ENCODE measurements around the gene HSD17B8. TPM values are rescaled to one million over a fixed set of nuclear protein-coding genes. Genes with fewer than 3 reads are reported as not detected.
"Not testable (repeated sequence)": the region's sequence is repeated elsewhere in the genome, so short reads cannot be mapped to it uniquely, and the experiment has no call there.

Gene HSD17B8
- polyA plus RNA-seq, 10 donors, result 8.2 to 14.4 (median 11.0) TPM

GRCh38 chr6:33226503-33227120 is 22.2 kb downstream of the HSD17B8 start:
- not testable (repeated sequence) for DNase-seq

GRCh38 chr6:33235221-33235634 is 30.8 kb downstream of the HSD17B8 start:
- no peak for DNase-seq

GRCh38 chr6:33236328-33236727 is 31.9 kb downstream of the HSD17B8 start:
- DNase-seq, result no peak

GRCh38 chr6:33236852-33237251 is 32.4 kb downstream of the HSD17B8 start:
- DNase-seq, result no peak

- DNase-seq, result no peak
Observed at GRCh38 chr6:33237741-33238140, 33.3 kb downstream of the HSD17B8 start.

GRCh38 chr6:33241968-33242367 is 37.5 kb downstream of the HSD17B8 start:
- DNase-seq, result no peak

GRCh38 chr6:33243476-33243875 is 39.0 kb downstream of the HSD17B8 start:
- no peak for DNase-seq

GRCh38 chr6:33247977-33248642 is 43.7 kb downstream of the HSD17B8 start:
- peak; percentile 85 to 96 (median 92) for DNase-seq

GRCh38 chr6:33248643-33248931 is 44.1 kb downstream of the HSD17B8 start:
- DNase-seq, result peak in 1 of 3 donors; percentile 35

- peak; percentile 97 to 99 (median 98) for DNase-seq
Observed at GRCh38 chr6:33248932-33249731, 44.7 kb downstream of the HSD17B8 start.

GRCh38 chr6:33249732-33250630 is 45.5 kb downstream of the HSD17B8 start:
- peak in 1 of 3 donors; percentile 54 for DNase-seq

- no peak for DNase-seq
Observed at GRCh38 chr6:33250731-33251130, 46.3 kb downstream of the HSD17B8 start.

- DNase-seq, result no peak
Observed at GRCh38 chr6:33251395-33252012, 47.0 kb downstream of the HSD17B8 start.

- peak in 1 of 3 donors; percentile 46 for DNase-seq
Observed at GRCh38 chr6:33252759-33253158, 48.3 kb downstream of the HSD17B8 start.

GRCh38 chr6:33254591-33254990 is 50.1 kb downstream of the HSD17B8 start:
- DNase-seq, result no peak

Other genes with a start within 250 kb of the HSD17B8 start
- 100 to 1,000 TPM; 138 to 187 (median 160) TPM for gene BRD2, start 236.1 kb upstream of the HSD17B8 start, polyA plus RNA-seq (ENCODE audit: insufficient read length in 10 of 10)
- 1 to 10 TPM; 1.3 to 7.6 (median 3.3) TPM for gene HLA-DOA, start 195.1 kb upstream of the HSD17B8 start, polyA plus RNA-seq (ENCODE audit: insufficient read length in 10 of 10)
- 10 to 100 TPM in 9 of 10 donors, 1 to 10 TPM in 1; 8.1 to 21.8 (median 13.4) TPM for gene HLA-DPA1, start 131.0 kb upstream of the HSD17B8 start, polyA plus RNA-seq (ENCODE audit: insufficient read length in 10 of 10)
- gene HLA-DPB1, start 128.7 kb upstream of the HSD17B8 start, polyA plus RNA-seq (ENCODE audit: insufficient read length in 10 of 10), result 10 to 100 TPM in 4 of 10 donors, 1 to 10 TPM in 6; 4.8 to 15.4 (median 7.8) TPM
- gene COL11A2, start 12.2 kb upstream of the HSD17B8 start, polyA plus RNA-seq (ENCODE audit: insufficient read length in 10 of 10), result 100 to 1,000 TPM in 2 of 10 donors, 10 to 100 TPM in 8; 20.5 to 134 (median 61.0) TPM
- 10 to 100 TPM; 31.9 to 49.0 (median 37.8) TPM for gene RXRB, start 4.0 kb upstream of the HSD17B8 start, polyA plus RNA-seq (ENCODE audit: insufficient read length in 10 of 10)
- 100 to 1,000 TPM in 3 of 10 donors, 10 to 100 TPM in 7; 68.5 to 115 (median 82.5) TPM for gene SLC39A7, start 3.8 kb upstream of the HSD17B8 start, polyA plus RNA-seq (ENCODE audit: insufficient read length in 10 of 10)
- gene RING1, start 3.8 kb downstream of the HSD17B8 start, polyA plus RNA-seq (ENCODE audit: insufficient read length in 10 of 10), result 10 to 100 TPM; 25.1 to 43.3 (median 29.9) TPM
- 10 to 100 TPM; 27.6 to 54.6 (median 37.1) TPM for gene VPS52, start 67.2 kb downstream of the HSD17B8 start, polyA plus RNA-seq (ENCODE audit: insufficient read length in 10 of 10)
- 1,000 to 10,000 TPM; 3,925 to 5,378 (median 4,934) TPM for gene RPS18, start 67.4 kb downstream of the HSD17B8 start, polyA plus RNA-seq (ENCODE audit: insufficient read length in 10 of 10)
- gene B3GALT4, start 72.5 kb downstream of the HSD17B8 start, polyA plus RNA-seq (ENCODE audit: insufficient read length in 10 of 10), result 1 to 10 TPM; 1.4 to 3.0 (median 2.3) TPM
- gene WDR46, start 84.6 kb downstream of the HSD17B8 start, polyA plus RNA-seq (ENCODE audit: insufficient read length in 10 of 10), result 10 to 100 TPM; 49.6 to 70.8 (median 60.0) TPM
- 10 to 100 TPM; 35.1 to 56.0 (median 41.7) TPM for gene PFDN6, start 84.9 kb downstream of the HSD17B8 start, polyA plus RNA-seq (ENCODE audit: insufficient read length in 10 of 10)
- gene RGL2, start 94.3 kb downstream of the HSD17B8 start, polyA plus RNA-seq (ENCODE audit: insufficient read length in 10 of 10), result 10 to 100 TPM; 41.7 to 62.5 (median 53.7) TPM
- 10 to 100 TPM; 17.2 to 27.9 (median 21.1) TPM for gene TAPBP, start 109.4 kb downstream of the HSD17B8 start, polyA plus RNA-seq (ENCODE audit: insufficient read length in 10 of 10)
- gene ZBTB22, start 113.1 kb downstream of the HSD17B8 start, polyA plus RNA-seq (ENCODE audit: insufficient read length in 10 of 10), result 10 to 100 TPM; 11.1 to 16.1 (median 14.2) TPM
- 10 to 100 TPM; 24.6 to 40.9 (median 30.1) TPM for gene DAXX, start 118.3 kb downstream of the HSD17B8 start, polyA plus RNA-seq (ENCODE audit: insufficient read length in 10 of 10)
- 10 to 100 TPM; 16.1 to 30.2 (median 21.4) TPM for gene KIFC1, start 187.2 kb downstream of the HSD17B8 start, polyA plus RNA-seq (ENCODE audit: insufficient read length in 10 of 10)
- gene PHF1, start 206.4 kb downstream of the HSD17B8 start, polyA plus RNA-seq (ENCODE audit: insufficient read length in 10 of 10), result 10 to 100 TPM; 41.3 to 56.1 (median 44.4) TPM
- gene CUTA, start 213.5 kb downstream of the HSD17B8 start, polyA plus RNA-seq (ENCODE audit: insufficient read length in 10 of 10), result 100 to 1,000 TPM; 109 to 154 (median 123) TPM
- 10 to 100 TPM; 15.5 to 32.0 (median 19.1) TPM for gene SYNGAP1, start 215.4 kb downstream of the HSD17B8 start, polyA plus RNA-seq (ENCODE audit: insufficient read length in 10 of 10)
- gene ZBTB9, start 249.9 kb downstream of the HSD17B8 start, polyA plus RNA-seq (ENCODE audit: insufficient read length in 10 of 10), result 1 to 10 TPM; 5.4 to 9.2 (median 7.4) TPM

Measured in muscle of back (tissue), 11 donors.